Pancreas (tissue), 10 donors: ENCODE data around the gene DUSP23. TPM values are rescaled to one million over a fixed set of nuclear protein-coding genes. Genes with fewer than 3 reads are reported as not detected.

Experiments
- ATAC-seq, 4 donors: fragments of 200-7000 bp; cut with Tn5 transposase; one replicate each; pipeline versions ENCODE4 v1.8.0 to v1.9.1; 2020; ENCODE audit warnings: mild to moderate bottlenecking in 4 of 4, moderate library complexity in 4 of 4
- DNase-seq, 6 donors: peaks; one replicate each; pipeline ENCODE4 v3.0.0-alpha.2; 2020
- FAIRE-seq: peaks from 2 replicates; lab custom pipeline; 2012; peaks lifted over from hg19 to GRCh38; lab: Jason Lieb, UNC
- H3K27ac ChIP-seq, 4 donors: fragments of 200-600 bp; sonication (generic); 1 replicate in 3 of 4; 2 replicates in 1 of 4; pipeline versions ENCODE4 v1.5.0 to v1.8.0; 2020
- H3K27me3 ChIP-seq, 4 donors: fragments of 200-600 bp; one replicate each; pipeline ENCODE4 v1.8.0; 2021
- H3K36me3 ChIP-seq, 3 donors: fragments of 200-600 bp; sonication (generic) in 1 of 3; one replicate each; pipeline versions ENCODE4 v1.5.0 to v1.8.0; 2020 to 2021
- H3K4me1 ChIP-seq, 3 donors: fragments of 200-600 bp; one replicate each; pipeline ENCODE4 v1.8.0; 2021
- H3K4me3 ChIP-seq, 4 donors: fragments of 200-600 bp; sonication (generic) in 2 of 4; one replicate each; pipeline versions ENCODE4 v1.5.0 to v1.8.0; 2020 to 2021
- H3K9me3 ChIP-seq, 4 donors: fragments of 200-600 bp; one replicate each; pipeline ENCODE4 v1.8.0; 2021
- CTCF ChIP-seq, 4 donors: fragments of 200-600 bp; sonication (generic) in 3 of 4; IDR thresholded peaks; one replicate each; pipeline versions ENCODE4 v1.5.0 to v1.8.0; 2021; ENCODE audit warnings: antibody characterized with exemption in 4 of 4
- WGBS, 2 donors: extraction: QIAGEN DNeasy Blood & Tissue Kit; methylation state at CpG; one replicate each; pipeline ENCODE4 v1.1.7; 2013; 5-methylcytosine and 5-hydroxymethylcytosine counted together
- intact Hi-C, 3 donors: fragments of 100-400 bp; cut with DNase I; formaldehyde crosslinking; loops; one replicate each; pipeline versions ENCODE4 v1.11.1 to v1.14.2; 2022
- polyA plus RNA-seq, 2 donors: library from polyadenylated mRNA; stranded (reverse); fragments of 200-250 nt; gene quantifications; one replicate each; pipeline ENCODE4 v1.2.3, GENCODE V29; 2013
- total RNA-seq, 6 donors: library from RNA; stranded (reverse); fragmentation: NEBNext Ultra II Directional in 4 of 6; extraction: Animal tissue kit (Norgen Biotek cat#: 25700) in 4 of 6; gene quantifications; one replicate each; pipeline versions ENCODE4 v1.2.1 to v1.2.4, GENCODE V29; 2021 to 2023
- donor health status: healthy with polysubstance abuse.
- donor health status: DM: no; HTN: no; CAD: no; lungs with moderate emphysema.
- donor health status: DM: no; HTN: no; CAD: no.
- donor health status: control.
- donor health status: control.
- donor health status: Bipolar disorder and iron deficiency.
- donor health status: DM: yes; HTN: yes; CAD: no.
- donor health status: DM: no; HTN: no; CAD: no.
- donor health status: DM: no; HTN: no; CAD: no.
- donor health status: DM: yes; HTN: yes; CAD: no.

DUSP23 gene
- total and polyA plus RNA-seq, 8 donors: 13.9 to 77.9 (median 29.2) TPM

- Histone ChIP-seq H3K9me3 (no peaks in the 10 kb centered on the region), H3K27me3 (no peaks in the 10 kb centered on the region), H3K36me3 (no peaks in the 10 kb centered on the region), H3K27ac (no peak overlapping the region), H3K4me1 (peaks cover 0 to 20% (median 15%) of the 10 kb centered on the region in 3 donors), H3K4me3 (no peak overlapping the region)
- FAIRE-seq (no peak), ATAC-seq (no peak), DNase-seq (no peak)
- 77 to 92% methylated on average over 1 of the region's 1 CpG for WGBS, 2 donors
- intact Hi-C loops: no loop called here
- TF ChIP-seq CTCF (IDR thresholded peaks at IDR 0.05): no peak
These were observed 32.4 kb upstream of the DUSP23 start for GRCh38 chr1:159748370-159748769.

GRCh38 chr1:159749630-159750029 is 31.1 kb upstream of the DUSP23 start:
- Histone ChIP-seq H3K4me1 (peaks cover 0 to 31% (median 18%) of the 10 kb centered on the region in 3 donors), H3K27ac (no peak overlapping the region), H3K27me3 (no peaks in the 10 kb centered on the region), H3K36me3 (no peaks in the 10 kb centered on the region), H3K4me3 (no peak overlapping the region), H3K9me3 (no peaks in the 10 kb centered on the region)
- WGBS, 2 donors: 69 to 77% methylated on average over 2 of the region's 2 CpGs
- no peak for DNase-seq
- no peak for FAIRE-seq
- intact Hi-C loops: no loop called here
- TF ChIP-seq CTCF (IDR thresholded peaks at IDR 0.05): no peak
- ATAC-seq: no peak

- H3K27ac ChIP-seq: no peak overlapping the region
- no peaks in the 10 kb centered on the region for H3K27me3 ChIP-seq
- no peak for TF ChIP-seq CTCF (IDR thresholded peaks at IDR 0.05)
- FAIRE-seq (no peak), ATAC-seq (no peak), DNase-seq (no peak)
- intact Hi-C loops: no loop called here
- H3K9me3 ChIP-seq: no peaks in the 10 kb centered on the region
- H3K4me3 ChIP-seq: no peak overlapping the region
- H3K4me1 ChIP-seq: peaks cover 0 to 35% (median 18%) of the 10 kb centered on the region in 3 donors
- no peaks in the 10 kb centered on the region for H3K36me3 ChIP-seq
These were observed 30.1 kb upstream of the DUSP23 start for GRCh38 chr1:159750621-159751020.

GRCh38 chr1:159751031-159751430 is 29.7 kb upstream of the DUSP23 start:
- intact Hi-C loops: no loop called here
- Histone ChIP-seq H3K9me3 (no peaks in the 10 kb centered on the region), H3K27ac (peak overlapping the region in 1 of 4 donors; percentile 75), H3K4me1 (peaks cover 0 to 39% (median 18%) of the 10 kb centered on the region in 3 donors), H3K27me3 (no peaks in the 10 kb centered on the region), H3K4me3 (no peak overlapping the region), H3K36me3 (no peaks in the 10 kb centered on the region)
- no peak for ATAC-seq
- FAIRE-seq: no peak
- no peak for DNase-seq
- no peak for TF ChIP-seq CTCF (IDR thresholded peaks at IDR 0.05)

- FAIRE-seq: no peak
These were observed 28.6 kb upstream of the DUSP23 start for GRCh38 chr1:159752135-159752580.

More at GRCh38 chr1:159752135-159752580, 28.6 kb upstream of the DUSP23 start:
- H3K27ac ChIP-seq: peak overlapping the region in 2 of 4 donors; percentile 75 to 82
- 9 to 11% methylated on average over 4 of the region's 4 CpGs for WGBS, 2 donors
- H3K4me3 ChIP-seq: no peak overlapping the region
- no peaks in the 10 kb centered on the region for H3K27me3 ChIP-seq
- peak in 5 of 6 donors; percentile 33 to 94 (median 76) for DNase-seq
- peak; percentile 76 to 91 (median 86) for ATAC-seq
- intact Hi-C loops: no loop called here
- TF ChIP-seq CTCF (IDR thresholded peaks at IDR 0.05): no peak
- no peaks in the 10 kb centered on the region for H3K9me3 ChIP-seq
- no peaks in the 10 kb centered on the region for H3K36me3 ChIP-seq
- H3K4me1 ChIP-seq: peaks cover 0 to 46% (median 18%) of the 10 kb centered on the region in 3 donors
